ENCODE data around the gene ZNF383.
"Not testable (repeated sequence)": the region's sequence is repeated elsewhere in the genome, so short reads cannot be mapped to it uniquely, and the experiment has no call there.

ZNF383 gene

DNA sequence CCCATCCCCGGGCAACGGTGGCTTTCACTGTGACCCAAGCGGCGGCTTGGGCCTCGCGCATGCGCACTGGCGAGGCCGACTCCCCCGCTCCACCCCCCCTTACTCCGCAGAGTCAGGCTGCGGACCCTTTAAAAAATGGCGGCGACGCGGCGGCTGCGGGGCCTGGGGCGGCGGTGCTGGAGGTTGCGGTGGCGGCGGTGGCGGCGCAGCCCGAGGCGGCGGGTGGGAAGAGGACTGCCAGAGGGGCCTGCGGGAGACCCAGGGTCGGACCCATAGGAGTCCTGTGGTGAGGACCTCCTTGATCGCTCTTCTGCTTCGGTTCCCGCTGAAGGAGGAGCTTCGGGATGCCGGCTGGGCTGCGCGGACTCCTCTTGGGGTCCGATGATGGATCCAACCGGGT, 76.2 kb downstream of the ZNF383 start:
- not testable (repeated sequence) for DNase-seq

Measured in NCI-H1092 treated with DMSO at 0.1 percent for 48 hours (cell line).